Transverse colon (tissue), 4 donors: ENCODE data around the gene CELF4. TPM values are rescaled to one million over a fixed set of nuclear protein-coding genes. Genes with fewer than 3 reads are reported as not detected.

ENCODE experiments used
- DNase-seq: peaks from one replicate; pipeline ENCODE4 v3.0.0-alpha.2; 2019
- H3K27ac ChIP-seq, 4 donors: fragments of 200-600 bp; sonication (generic); 2 replicates each; pipeline ENCODE4 v1.5.1; 2016 to 2018; ENCODE audit warnings: inconsistent platforms in 4 of 4
- H3K27me3 ChIP-seq: fragments of 200-600 bp; sonication (generic); 2 replicates; pipeline ENCODE4 v1.5.1; 2017; ENCODE audit warnings: inconsistent platforms
- H3K36me3 ChIP-seq, 4 donors: fragments of 200-600 bp; sonication (generic); 2 replicates each; pipeline ENCODE4 v1.5.1; 2017 to 2019; ENCODE audit warnings: inconsistent platforms in 4 of 4
- H3K4me1 ChIP-seq, 4 donors: fragments of 200-600 bp; sonication (generic); 2 replicates each; pipeline ENCODE4 v1.5.1; 2017 to 2020; ENCODE audit warnings: inconsistent platforms in 4 of 4
- H3K4me3 ChIP-seq, 4 donors: fragments of 200-600 bp; sonication (generic); 1 replicate in 1 of 4; 2 replicates in 3 of 4; pipeline versions ENCODE4 v1.5.1 to v1.6.1; 2017 to 2019; ENCODE audit warnings: inconsistent platforms in 4 of 4
- H3K9me3 ChIP-seq, 2 donors: fragments of 200-600 bp; sonication (generic); 2 replicates each; pipeline ENCODE4 v1.5.1; 2017 to 2019; ENCODE audit warnings: inconsistent platforms in 2 of 2
- CTCF ChIP-seq, 5 experiments: fragments of 200-600 bp in 3 of 5; fragments of 450-650 bp in 2 of 5; sonication (generic) in 3 of 5; IDR thresholded peaks; 1 replicate in 2 of 5; 2 replicates in 3 of 5; pipeline ENCODE4 v1.5.1; 2016 to 2017; ENCODE audit warnings: antibody characterized with exemption in 5 of 5, inconsistent platforms in 3 of 5, mild to moderate bottlenecking in 2 of 5, moderate library complexity in 1 of 5
- EP300 ChIP-seq: sonication (generic); formaldehyde crosslinking; IDR thresholded peaks from one replicate; pipeline ENCODE4 v1.6.1; 2017; ENCODE audit warnings: antibody characterized with exemption, low read depth
- POLR2A ChIP-seq: fragments of 450-650 bp; IDR thresholded peaks from one replicate; pipeline ENCODE4 v1.6.1; 2016; ENCODE audit warnings: antibody characterized with exemption, mild to moderate bottlenecking, moderate library complexity
- POLR2AphosphoS5 ChIP-seq, 3 donors: sonication (generic); formaldehyde crosslinking; IDR thresholded peaks; one replicate each; pipeline ENCODE4 v1.6.1; 2016; ENCODE audit warnings: antibody characterized with exemption in 3 of 3
- WGBS, 2 donors: methylation state at CpG; one replicate each; pipeline ENCODE4 v1.1.5; 2018; ENCODE audit warnings: low coverage in 1 of 2; 5-methylcytosine and 5-hydroxymethylcytosine counted together
- in situ Hi-C, 4 donors: fragments of 200-750 bp; cut with MboI; loops; one replicate each; pipeline versions ENCODE4 v1.15.0 to v1.15.1; 2017; ENCODE audit warnings: low sequenced_read_pairs in 3 of 4, low pct_ligation_motif_present in 1 of 4, low pct_unique_long_range_greater_than_20kb in 1 of 4
- intact Hi-C: fragments of 100-400 bp; cut with DNase I; formaldehyde crosslinking; loops from one replicate; pipeline ENCODE4 v1.15.1; 2023; ENCODE audit warnings: low total_unique reads
- total RNA-seq, 4 donors: library from RNA; depleted of rRNA; stranded (reverse); fragments of >200 nt; gene quantifications; one replicate each; pipeline ENCODE4 v1.1.0, GENCODE V29; 2016

The CELF4 gene
- total RNA-seq, 4 donors from 2014 or later: 0.14 to 0.75 TPM; not detected in 2

GRCh38 chr18:37532917-37533316 lies 32.7 kb downstream of the CELF4 start:
- H3K4me1 ChIP-seq: no peaks in the 10 kb centered on the region
- intact Hi-C loops: loop anchor here (10.0 kb wide), 1 partner anchor 188 kb away; no protein-coding TSS in a partner anchor
- no peak overlapping the region for H3K4me3 ChIP-seq
- H3K36me3 ChIP-seq: no peaks in the 10 kb centered on the region
- H3K27me3 ChIP-seq: peaks cover 6% of the 10 kb centered on the region
- H3K27ac ChIP-seq: no peak overlapping the region
- 93% methylated on average over 9 of the region's 9 CpGs; no CpG with 5 or more reads in 1 of the 2 donors for WGBS, 2 donors
- H3K9me3 ChIP-seq: no peaks in the 10 kb centered on the region
- DNase-seq: no peak
- in situ Hi-C loops: loop anchor here in 3 of 4 donors (25.0 kb wide), 3 partner anchors 146 to 596 kb away; no protein-coding TSS in a partner anchor
- no peak for TF ChIP-seq EP300
- TF ChIP-seq POLR2AphosphoS5 (IDR thresholded peaks at IDR 0.05): no peak
- no peak for TF ChIP-seq POLR2A
- TF ChIP-seq CTCF (IDR thresholded peaks at IDR 0.05): no peak

GRCh38 chr18:37529863-37530262 lies 35.7 kb downstream of the CELF4 start:
- intact Hi-C loops: loop anchor here (10.0 kb wide), 1 partner anchor 185 kb away; no protein-coding TSS in a partner anchor
- H3K4me1 ChIP-seq: no peaks in the 10 kb centered on the region
- no peak for DNase-seq
- WGBS, 2 donors: 54% methylated on average over 4 of the region's 4 CpGs; no CpG with 5 or more reads in 1 of the 2 donors
- H3K36me3 ChIP-seq: no peaks in the 10 kb centered on the region
- in situ Hi-C loops: loop anchor here in 3 of 4 donors (25.0 kb wide), 3 partner anchors 143 to 593 kb away; no protein-coding TSS in a partner anchor
- TF ChIP-seq POLR2A (no peak), POLR2AphosphoS5 (IDR thresholded peaks at IDR 0.05) (no peak)
- H3K4me3 ChIP-seq: no peak overlapping the region
- no peak overlapping the region for H3K27ac ChIP-seq
- H3K27me3 ChIP-seq: peaks cover 23% of the 10 kb centered on the region
- H3K9me3 ChIP-seq: no peaks in the 10 kb centered on the region

GRCh38 chr18:37529296-37529695 lies 36.3 kb downstream of the CELF4 start:
- no peaks in the 10 kb centered on the region for H3K36me3 ChIP-seq
- peaks cover 28% of the 10 kb centered on the region for H3K27me3 ChIP-seq
- H3K27ac ChIP-seq: no peak overlapping the region
- H3K9me3 ChIP-seq: no peaks in the 10 kb centered on the region
- TF ChIP-seq POLR2A: no peak
- TF ChIP-seq EP300: no peak
- TF ChIP-seq CTCF (IDR thresholded peaks at IDR 0.05): no peak
- TF ChIP-seq POLR2AphosphoS5 (IDR thresholded peaks at IDR 0.05): no peak
- WGBS, 2 donors: 78% methylated on average over 6 of the region's 6 CpGs; no CpG with 5 or more reads in 1 of the 2 donors
- H3K4me1 ChIP-seq: no peaks in the 10 kb centered on the region
- H3K4me3 ChIP-seq: no peak overlapping the region
- DNase-seq: no peak
- intact Hi-C loops (no loop called here), in situ Hi-C loops (loop anchor here in 3 of 4 donors (25.0 kb wide), 3 partner anchors 142 to 592 kb away; no protein-coding TSS in a partner anchor)

- no peak overlapping the region for H3K27ac ChIP-seq
- in situ Hi-C loops: loop anchor here in 3 of 4 donors (25.0 kb wide), 3 partner anchors 140 to 590 kb away; no protein-coding TSS in a partner anchor
- no peaks in the 10 kb centered on the region for H3K9me3 ChIP-seq
- WGBS, 2 donors: 57 to 80% methylated on average over 2 to 3 of the region's 3 CpGs
- H3K36me3 ChIP-seq: no peaks in the 10 kb centered on the region
- H3K4me3 ChIP-seq: no peak overlapping the region
- DNase-seq: no peak
- peaks cover 47% of the 10 kb centered on the region for H3K27me3 ChIP-seq
- H3K4me1 ChIP-seq: no peaks in the 10 kb centered on the region
- intact Hi-C loops: no loop called here
- no peak for TF ChIP-seq CTCF (IDR thresholded peaks at IDR 0.05)
- TF ChIP-seq POLR2A: no peak
- no peak for TF ChIP-seq POLR2AphosphoS5 (IDR thresholded peaks at IDR 0.05)
- TF ChIP-seq EP300: no peak
These were observed 38.2 kb downstream of the CELF4 start for GRCh38 chr18:37527395-37527794.

- Histone ChIP-seq H3K4me1 (no peaks in the 10 kb centered on the region), H3K27ac (no peak overlapping the region), H3K27me3 (peaks cover 47% of the 10 kb centered on the region), H3K9me3 (no peaks in the 10 kb centered on the region), H3K36me3 (no peaks in the 10 kb centered on the region), H3K4me3 (no peak overlapping the region)
- intact Hi-C loops: no loop called here
- DNase-seq: no peak
- TF ChIP-seq CTCF (IDR thresholded peaks at IDR 0.05) (no peak), EP300 (no peak), POLR2A (no peak), POLR2AphosphoS5 (IDR thresholded peaks at IDR 0.05) (no peak)
- WGBS, 2 donors: 54% methylated on average over 8 of the region's 8 CpGs; no CpG with 5 or more reads in 1 of the 2 donors
- in situ Hi-C loops: loop anchor here in 3 of 4 donors (25.0 kb wide), 3 partner anchors 138 to 588 kb away; no protein-coding TSS in a partner anchor
These were observed 40.4 kb downstream of the CELF4 start for GRCh38 chr18:37525262-37525585.
